RWPE2 (cell line): Measurements from ENCODE around the gene SPAG16.

Experiments used
- ATAC-seq: fragments of 200-7000 bp; cut with Tn5 transposase; 3 replicates; pipeline ENCODE4 v1.9.1; 2021; ENCODE audit warnings: low read depth
- DNase-seq: peaks from one replicate; pipeline ENCODE4 v3.0.0-alpha.2; 2020; ENCODE audit warnings: low spot score
- H3K27ac ChIP-seq: fragments of 450-650 bp; 2 replicates; pipeline ENCODE4 v1.5.1; 2017; ENCODE audit warnings: mild to moderate bottlenecking; ENCODE audit not compliant: poor library complexity, severe bottlenecking
- H3K27me3 ChIP-seq: fragments of 250-450 bp; sonication (Bioruptor Pico); 2 replicates; pipeline ENCODE4 v1.5.1; 2021; ENCODE audit warnings: mild to moderate bottlenecking, moderate library complexity; ENCODE audit not compliant: insufficient read depth, poor library complexity, severe bottlenecking
- H3K36me3 ChIP-seq: fragments of 250-450 bp; sonication (Bioruptor Pico); 2 replicates; pipeline ENCODE4 v1.5.1; 2020; ENCODE audit warnings: low read depth, mild to moderate bottlenecking, moderate library complexity
- H3K4me1 ChIP-seq: fragments of 250-450 bp; sonication (Bioruptor Pico); 2 replicates; pipeline ENCODE4 v1.5.1; 2021; ENCODE audit warnings: mild to moderate bottlenecking, moderate library complexity; ENCODE audit not compliant: insufficient read depth, poor library complexity, severe bottlenecking
- H3K4me3 ChIP-seq: fragments of 250-450 bp; sonication (Bioruptor Pico); 2 replicates; pipeline ENCODE4 v1.5.1; 2021; ENCODE audit warnings: mild to moderate bottlenecking, moderate library complexity; ENCODE audit not compliant: severe bottlenecking
- H3K9me3 ChIP-seq: fragments of 250-450 bp; sonication (Bioruptor Pico); 2 replicates; pipeline ENCODE4 v1.5.1; 2021; ENCODE audit warnings: mild to moderate bottlenecking, moderate library complexity; ENCODE audit not compliant: severe bottlenecking
- TF ChIP-seq, protein P1 (sequence below): fragments of 450-650 bp; IDR thresholded peaks from one replicate; pipeline ENCODE4 v1.5.1; 2017; ENCODE audit warnings: mild to moderate bottlenecking, moderate library complexity; ENCODE audit not compliant: poor library complexity, severe bottlenecking

Gene SPAG16

DNA sequence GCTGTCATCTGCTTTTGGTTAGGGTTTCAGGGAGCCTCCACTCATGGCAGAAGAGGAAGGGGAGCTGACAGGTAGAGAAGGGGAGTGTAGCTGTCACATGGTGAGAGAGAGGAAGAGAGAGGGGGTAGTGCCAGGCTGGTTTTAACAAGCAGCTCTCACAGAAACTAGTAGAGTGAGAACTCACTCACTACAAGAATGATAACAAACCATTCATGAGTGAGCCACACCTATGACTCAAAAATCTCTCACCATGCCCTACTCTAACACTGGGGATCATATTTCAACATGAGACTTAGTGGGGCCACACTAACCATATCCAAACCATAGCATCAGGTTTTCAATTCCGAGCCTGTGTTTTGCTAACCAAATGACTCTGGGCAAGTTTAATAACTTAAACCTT, 851.7 kb downstream of the SPAG16 start:
- DNase-seq (no peak), ATAC-seq (peak; percentile 93)
- H3K4me3 ChIP-seq: no peak overlapping the region
- H3K9me3 ChIP-seq: no peaks in the 10 kb centered on the region
- no peaks in the 10 kb centered on the region for H3K27me3 ChIP-seq
- H3K27ac ChIP-seq: no peak overlapping the region
- H3K36me3 ChIP-seq: no peaks in the 10 kb centered on the region
- H3K4me1 ChIP-seq: peaks cover 5% of the 10 kb centered on the region
- TF ChIP-seq, protein P1, sequence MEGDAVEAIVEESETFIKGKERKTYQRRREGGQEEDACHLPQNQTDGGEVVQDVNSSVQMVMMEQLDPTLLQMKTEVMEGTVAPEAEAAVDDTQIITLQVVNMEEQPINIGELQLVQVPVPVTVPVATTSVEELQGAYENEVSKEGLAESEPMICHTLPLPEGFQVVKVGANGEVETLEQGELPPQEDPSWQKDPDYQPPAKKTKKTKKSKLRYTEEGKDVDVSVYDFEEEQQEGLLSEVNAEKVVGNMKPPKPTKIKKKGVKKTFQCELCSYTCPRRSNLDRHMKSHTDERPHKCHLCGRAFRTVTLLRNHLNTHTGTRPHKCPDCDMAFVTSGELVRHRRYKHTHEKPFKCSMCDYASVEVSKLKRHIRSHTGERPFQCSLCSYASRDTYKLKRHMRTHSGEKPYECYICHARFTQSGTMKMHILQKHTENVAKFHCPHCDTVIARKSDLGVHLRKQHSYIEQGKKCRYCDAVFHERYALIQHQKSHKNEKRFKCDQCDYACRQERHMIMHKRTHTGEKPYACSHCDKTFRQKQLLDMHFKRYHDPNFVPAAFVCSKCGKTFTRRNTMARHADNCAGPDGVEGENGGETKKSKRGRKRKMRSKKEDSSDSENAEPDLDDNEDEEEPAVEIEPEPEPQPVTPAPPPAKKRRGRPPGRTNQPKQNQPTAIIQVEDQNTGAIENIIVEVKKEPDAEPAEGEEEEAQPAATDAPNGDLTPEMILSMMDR: no peak

DNA sequence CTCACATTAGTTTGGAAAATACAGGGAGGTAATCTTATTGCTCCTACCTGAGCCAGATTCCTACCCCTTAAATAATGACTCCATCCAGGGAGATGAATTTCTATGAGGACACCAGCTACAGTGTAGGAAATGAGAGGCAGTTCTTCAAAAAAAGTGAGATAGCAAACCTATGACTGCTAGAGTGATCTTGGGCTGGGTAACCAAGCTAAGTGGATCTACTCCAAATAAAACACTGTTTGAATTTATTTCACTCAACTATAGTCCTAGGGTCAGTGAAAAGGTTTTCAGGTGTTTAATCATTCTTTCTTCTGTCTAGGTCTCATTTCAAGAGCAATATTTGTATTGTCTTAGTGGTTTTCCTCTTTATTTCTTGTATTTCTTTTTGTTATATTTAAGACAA, 854.5 kb downstream of the SPAG16 start:
- DNase-seq (no peak), ATAC-seq (no peak)
- H3K4me1 ChIP-seq: peaks cover 5% of the 10 kb centered on the region
- H3K9me3 ChIP-seq: no peaks in the 10 kb centered on the region
- no peaks in the 10 kb centered on the region for H3K36me3 ChIP-seq
- no peak overlapping the region for H3K4me3 ChIP-seq
- no peaks in the 10 kb centered on the region for H3K27me3 ChIP-seq
- TF ChIP-seq, protein P1: no peak
- H3K27ac ChIP-seq: no peak overlapping the region

GRCh38 chr2:214139630-214140284, 855.5 kb downstream of the SPAG16 start:
- DNase-seq: no peak
- peak; percentile 66; the same call in 2 of the 3 replicates for ATAC-seq
- no peaks in the 10 kb centered on the region for H3K9me3 ChIP-seq
- H3K36me3 ChIP-seq: no peaks in the 10 kb centered on the region
- H3K27ac ChIP-seq: no peak overlapping the region
- H3K4me1 ChIP-seq: peaks cover 5% of the 10 kb centered on the region
- H3K4me3 ChIP-seq: no peak overlapping the region
- TF ChIP-seq, protein P1: no peak
- no peaks in the 10 kb centered on the region for H3K27me3 ChIP-seq

- Histone ChIP-seq H3K27me3 (no peaks in the 10 kb centered on the region), H3K27ac (no peak overlapping the region), H3K9me3 (no peaks in the 10 kb centered on the region), H3K4me1 (no peaks in the 10 kb centered on the region), H3K36me3 (no peaks in the 10 kb centered on the region), H3K4me3 (no peak overlapping the region)
- DNase-seq (no peak), ATAC-seq (peak; percentile 46; the same call in 1 of the 3 replicates)
- TF ChIP-seq, protein P1: no peak
Measured at GRCh38 chr2:214156971-214157370, 872.7 kb downstream of the SPAG16 start.

DNA sequence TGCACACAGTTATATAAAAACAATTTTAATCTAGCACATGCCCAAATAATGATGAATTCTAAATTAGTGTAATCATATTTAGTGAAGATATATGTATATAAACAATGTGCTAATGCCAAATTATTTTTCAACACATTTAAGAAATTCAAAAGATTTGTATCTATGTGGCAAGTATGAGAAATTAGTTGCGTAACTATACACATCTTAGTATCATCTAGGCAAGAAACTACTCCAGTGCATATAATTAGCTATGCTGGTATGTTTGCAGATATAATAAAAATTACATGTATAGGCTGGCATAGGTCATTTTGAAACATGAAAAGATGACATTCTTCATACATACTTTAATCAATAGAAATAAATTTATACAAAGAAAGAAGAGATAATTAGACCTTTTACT, 874.6 kb downstream of the SPAG16 start:
- no peaks in the 10 kb centered on the region for H3K36me3 ChIP-seq
- H3K27ac ChIP-seq: no peak overlapping the region
- TF ChIP-seq, protein P1: no peak
- H3K4me1 ChIP-seq: no peaks in the 10 kb centered on the region
- DNase-seq (no peak), ATAC-seq (no peak)
- H3K27me3 ChIP-seq: no peaks in the 10 kb centered on the region
- H3K9me3 ChIP-seq: no peaks in the 10 kb centered on the region
- no peak overlapping the region for H3K4me3 ChIP-seq
